Keratinocyte (primary cell): ENCODE results near the gene SLC27A5. TPM values are rescaled to one million over a fixed set of nuclear protein-coding genes. Genes with fewer than 3 reads are reported as not detected.
"Not testable (repeated sequence)": the region's sequence is repeated elsewhere in the genome, so short reads cannot be mapped to it uniquely, and the experiment has no call there.

Experiments
- DNase-seq: peaks from one replicate; pipeline ENCODE4 v3.0.0-alpha.2; 2011; ENCODE audit warnings: low read depth, missing footprints, low spot score
- FAIRE-seq: peaks from 2 replicates; lab custom pipeline; 2011; peaks lifted over from hg19 to GRCh38; lab: Jason Lieb, UNC
- H2AFZ ChIP-seq: 2 replicates; pipeline ENCODE4 v1.6.0; 2012; ENCODE audit warnings: low read length, control low read depth, inconsistent platforms; ENCODE audit not compliant: control insufficient read depth
- H3K27ac ChIP-seq: 2 replicates; pipeline ENCODE4 v1.5.1; 2011; ENCODE audit warnings: low read length; ENCODE audit not compliant: control insufficient read depth, insufficient read depth
- H3K27me3 ChIP-seq: 3 replicates; pipeline ENCODE4 v1.6.0; 2011; ENCODE audit warnings: low read length; ENCODE audit not compliant: control insufficient read depth, insufficient read depth; ENCODE audit errors: extremely low read depth
- H3K36me3 ChIP-seq, 2 experiments: 2 replicates in 1 of 2; 3 replicates in 1 of 2; pipeline ENCODE4 v1.5.1; 2011; ENCODE audit warnings: low read length in 2 of 2, mild to moderate bottlenecking in 1 of 2; ENCODE audit not compliant: control insufficient read depth in 2 of 2, insufficient read depth in 2 of 2; ENCODE audit errors: extremely low read depth in 1 of 2
- H3K4me1 ChIP-seq: 3 replicates; pipeline ENCODE4 v1.5.1; 2011; ENCODE audit warnings: low read length; ENCODE audit not compliant: control insufficient read depth, insufficient read depth; ENCODE audit errors: extremely low read depth
- H3K4me2 ChIP-seq: 3 replicates; pipeline ENCODE4 v1.6.0; 2011; ENCODE audit warnings: low read depth, low read length; ENCODE audit not compliant: control insufficient read depth, insufficient read depth; ENCODE audit errors: extremely low read depth
- H3K4me3 ChIP-seq, 3 experiments: fragments of 200-600 bp in 1 of 3; sonication (generic) in 1 of 3; 2 replicates in 2 of 3; 3 replicates in 1 of 3; pipeline ENCODE4 v1.5.1; 2011 to 2016; ENCODE audit warnings: low read length in 3 of 3, mild to moderate bottlenecking in 3 of 3, control low read depth in 2 of 3, inconsistent platforms in 1 of 3, low read depth in 1 of 3, mixed read lengths in 1 of 3, mixed run types in 1 of 3, moderate library complexity in 1 of 3; ENCODE audit not compliant: control insufficient read depth in 2 of 3, insufficient read depth in 2 of 3; ENCODE audit errors: extremely low read depth in 1 of 3
- H3K79me2 ChIP-seq: 2 replicates; pipeline ENCODE4 v1.6.0; 2012; ENCODE audit warnings: low read length; ENCODE audit not compliant: control insufficient read depth, insufficient read depth
- H3K9ac ChIP-seq: 3 replicates; pipeline ENCODE4 v1.6.0; 2011; ENCODE audit warnings: low read length; ENCODE audit not compliant: control insufficient read depth, insufficient read depth; ENCODE audit errors: extremely low read depth
- H3K9me1 ChIP-seq: 3 replicates; pipeline ENCODE4 v1.6.0; 2011; ENCODE audit warnings: low read length; ENCODE audit not compliant: control insufficient read depth, insufficient read depth; ENCODE audit errors: extremely low read depth
- H3K9me3 ChIP-seq: 2 replicates; pipeline ENCODE4 v1.5.1; 2012; ENCODE audit warnings: low read depth, low read length; ENCODE audit not compliant: control insufficient read depth
- H4K20me1 ChIP-seq: 3 replicates; pipeline ENCODE4 v1.6.0; 2011; ENCODE audit warnings: low read length; ENCODE audit not compliant: control insufficient read depth, insufficient read depth; ENCODE audit errors: extremely low read depth
- EZH2 ChIP-seq: IDR thresholded peaks from one replicate; pipeline ENCODE4 v1.6.1; 2012; ENCODE audit warnings: inconsistent platforms, mild to moderate bottlenecking, low read length, moderate library complexity
- dilution Hi-C: fragments of 300-500 bp; cut with MboI; formaldehyde crosslinking; loops from one replicate; pipeline ENCODE4 v1.7.0; 2020; ENCODE audit warnings: low sequenced_read_pairs; ENCODE audit not compliant: extremely low pct_ligation_motif_present
- polyA plus RNA-seq, 5 experiments: library from polyadenylated mRNA; depleted of rRNA in 3 of 5; stranded (reverse) in 3 of 5; stranded (forward) in 1 of 5; unstranded in 1 of 5; fragments of >200 nt; gene quantifications; 1 replicate in 1 of 5; 2 replicates in 3 of 5; 3 replicates in 1 of 5; pipeline versions ENCODE4 v1.2.1 to v1.2.3, GENCODE V29; 2011 to 2012; ENCODE audit warnings: missing spikeins in 2 of 5, low read depth in 1 of 5, low replicate concordance in 1 of 5
- TF ChIP-seq, protein P1 (sequence below), 3 experiments: IDR thresholded peaks in 1 of 3; conservative IDR thresholded peaks in 1 of 3; optimal IDR thresholded peaks in 1 of 3; 2 replicates in 2 of 3; 3 replicates in 1 of 3; pipeline versions ENCODE3 to v1.5.1; 2011; ENCODE audit warnings: low read length in 3 of 3, mild to moderate bottlenecking in 3 of 3, moderate library complexity in 2 of 3, control low read depth in 1 of 3, inconsistent platforms in 1 of 3; ENCODE audit not compliant: insufficient read depth in 2 of 3; ENCODE audit errors: extremely low read depth in 1 of 3

SLC27A5 gene
- polyA plus RNA-seq, 1 donor (not counting 4 experiments of a cell fraction or from before 2014, with no cell fraction given): 13.4 TPM

DNA sequence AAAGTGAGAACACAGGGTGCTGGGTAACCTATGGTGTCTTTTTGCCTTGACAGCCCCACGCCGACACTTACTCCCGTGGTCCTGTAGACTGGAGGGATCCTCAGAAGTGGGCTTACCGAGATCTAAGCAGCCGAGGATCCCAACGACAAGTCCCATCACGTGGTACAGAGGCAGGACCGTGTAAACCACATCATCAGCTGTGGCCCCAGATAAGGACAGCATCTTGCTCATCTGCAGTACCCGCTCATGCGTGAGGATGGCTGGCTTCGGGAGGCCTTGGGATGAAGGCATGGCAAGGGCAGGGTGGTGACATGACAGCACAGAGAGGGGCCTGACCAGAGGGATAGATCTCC is 2.1 kb downstream of the SLC27A5 start:
- H3K9me3 ChIP-seq: no peaks in the 10 kb centered on the region
- H4K20me1 ChIP-seq: no peaks in the 10 kb centered on the region
- H3K27ac ChIP-seq: no peak overlapping the region
- no peak for FAIRE-seq
- DNase-seq: no peak
- H2AFZ ChIP-seq: no peak overlapping the region
- H3K9ac ChIP-seq: no peak overlapping the region
- H3K79me2 ChIP-seq: peaks cover 5% of the 10 kb centered on the region
- H3K36me3 ChIP-seq: no peaks in the 10 kb centered on the region
- no peak overlapping the region for H3K4me3 ChIP-seq
- dilution Hi-C loops: no loop called here
- no peaks in the 10 kb centered on the region for H3K27me3 ChIP-seq
- no peak overlapping the region for H3K4me2 ChIP-seq
- H3K9me1 ChIP-seq: no peaks in the 10 kb centered on the region
- H3K4me1 ChIP-seq: peaks cover 4% of the 10 kb centered on the region
- TF ChIP-seq, protein P1, sequence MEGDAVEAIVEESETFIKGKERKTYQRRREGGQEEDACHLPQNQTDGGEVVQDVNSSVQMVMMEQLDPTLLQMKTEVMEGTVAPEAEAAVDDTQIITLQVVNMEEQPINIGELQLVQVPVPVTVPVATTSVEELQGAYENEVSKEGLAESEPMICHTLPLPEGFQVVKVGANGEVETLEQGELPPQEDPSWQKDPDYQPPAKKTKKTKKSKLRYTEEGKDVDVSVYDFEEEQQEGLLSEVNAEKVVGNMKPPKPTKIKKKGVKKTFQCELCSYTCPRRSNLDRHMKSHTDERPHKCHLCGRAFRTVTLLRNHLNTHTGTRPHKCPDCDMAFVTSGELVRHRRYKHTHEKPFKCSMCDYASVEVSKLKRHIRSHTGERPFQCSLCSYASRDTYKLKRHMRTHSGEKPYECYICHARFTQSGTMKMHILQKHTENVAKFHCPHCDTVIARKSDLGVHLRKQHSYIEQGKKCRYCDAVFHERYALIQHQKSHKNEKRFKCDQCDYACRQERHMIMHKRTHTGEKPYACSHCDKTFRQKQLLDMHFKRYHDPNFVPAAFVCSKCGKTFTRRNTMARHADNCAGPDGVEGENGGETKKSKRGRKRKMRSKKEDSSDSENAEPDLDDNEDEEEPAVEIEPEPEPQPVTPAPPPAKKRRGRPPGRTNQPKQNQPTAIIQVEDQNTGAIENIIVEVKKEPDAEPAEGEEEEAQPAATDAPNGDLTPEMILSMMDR (optimal IDR thresholded peaks at IDR 0.05 in 1 of 3, IDR thresholded peaks at IDR 0.05 in 1 of 3, conservative IDR thresholded peaks at IDR 0.05 in 1 of 3; ENCODE audit: extremely low read depth in 1 of 3, insufficient read depth in 2 of 3, low read length in 3 of 3): no peak
- no peak for TF ChIP-seq EZH2

DNA sequence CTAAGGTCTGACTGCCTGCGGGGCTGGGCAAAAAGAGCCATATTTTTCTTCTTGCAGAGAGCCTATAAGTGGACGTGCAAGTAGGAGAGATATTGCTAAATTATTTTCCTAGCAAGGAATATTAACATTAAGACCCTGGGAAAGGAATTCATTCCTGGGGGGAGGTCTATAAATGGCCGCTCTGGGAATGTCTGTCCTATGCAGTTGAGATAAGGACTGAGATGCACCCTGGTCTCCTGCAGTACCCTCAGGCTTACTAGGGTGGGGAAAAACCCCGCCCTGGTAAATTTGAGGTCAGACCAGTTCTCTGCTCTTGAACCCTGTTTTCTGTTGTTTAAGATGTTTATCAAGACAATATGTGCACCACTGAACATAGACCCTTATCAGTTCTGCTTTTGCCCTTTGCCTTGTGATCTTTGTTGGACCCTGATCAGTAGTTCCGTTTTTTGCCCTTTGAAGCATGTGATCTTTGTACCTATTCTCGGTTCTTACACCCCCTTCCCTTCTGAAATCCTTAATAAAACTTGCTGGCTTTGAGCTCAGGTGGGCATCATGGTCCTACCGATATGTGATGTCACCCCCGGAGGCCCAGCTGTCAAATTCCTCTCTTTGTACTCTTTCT is 4.1 kb downstream of the SLC27A5 start:
- H2AFZ ChIP-seq, H4K20me1 ChIP-seq, H3K79me2 ChIP-seq, H3K27ac ChIP-seq, H3K4me3 ChIP-seq, H3K9me3 ChIP-seq, H3K9me1 ChIP-seq, FAIRE-seq, H3K4me2 ChIP-seq, H3K27me3 ChIP-seq, DNase-seq, H3K4me1 ChIP-seq, H3K36me3 ChIP-seq, H3K9ac ChIP-seq, dilution Hi-C loops: not testable (repeated sequence)

DNA sequence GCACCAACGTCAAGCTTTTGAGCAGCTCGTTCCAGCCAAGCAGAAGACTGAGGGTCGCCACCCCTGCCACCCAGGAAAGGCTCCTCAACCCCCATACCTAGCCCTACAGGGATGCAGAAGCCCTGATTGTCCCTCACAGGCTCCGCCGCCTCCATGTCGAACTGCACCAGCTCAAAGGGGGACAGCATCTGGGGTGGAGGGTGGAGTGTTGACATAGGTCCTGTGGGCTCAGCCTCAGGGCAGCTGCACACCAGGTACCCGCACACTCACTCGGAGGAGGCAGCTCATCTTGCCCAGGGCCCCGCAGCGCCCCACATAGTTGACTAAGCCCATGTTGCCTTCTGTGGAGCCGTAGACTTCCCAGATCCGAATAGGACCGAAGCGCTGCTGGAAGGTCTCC is 11.6 kb downstream of the SLC27A5 start:
- Histone ChIP-seq H3K9ac (no peak overlapping the region), H4K20me1 (no peaks in the 10 kb centered on the region), H3K79me2 (no peaks in the 10 kb centered on the region), H3K9me3 (no peaks in the 10 kb centered on the region), H3K27ac (no peak overlapping the region), H3K36me3 (no peaks in the 10 kb centered on the region), H3K27me3 (no peaks in the 10 kb centered on the region), H2AFZ (no peak overlapping the region), H3K9me1 (no peaks in the 10 kb centered on the region), H3K4me2 (peak overlapping the region; percentile 84), H3K4me1 (peaks cover 12% of the 10 kb centered on the region), H3K4me3 (peak overlapping the region in 1 of 3 experiments; percentile 56)
- TF ChIP-seq, protein P1 (optimal IDR thresholded peaks at IDR 0.05 in 1 of 3, IDR thresholded peaks at IDR 0.05 in 1 of 3, conservative IDR thresholded peaks at IDR 0.05 in 1 of 3; ENCODE audit: extremely low read depth in 1 of 3, insufficient read depth in 2 of 3, low read length in 3 of 3): no peak
- no peak for TF ChIP-seq EZH2
- no peak for DNase-seq
- no peak for FAIRE-seq
- dilution Hi-C loops: no loop called here
